ENCODE results near the gene FLT3LG.

The FLT3LG gene

GRCh38 chr19:49520705-49521319, 46.8 kb downstream of the FLT3LG start:
- no peak for DNase-seq

- DNase-seq = no peak
Observed at GRCh38 chr19:49524812-49525455, 50.9 kb downstream of the FLT3LG start.

- no peak for DNase-seq
Observed at GRCh38 chr19:49528211-49528771, 54.3 kb downstream of the FLT3LG start.

GRCh38 chr19:49530708-49531107, 56.7 kb downstream of the FLT3LG start:
- no peak for DNase-seq

- peak; percentile 15 for DNase-seq
Observed at GRCh38 chr19:49533551-49534488, 59.8 kb downstream of the FLT3LG start.

GRCh38 chr19:49534632-49535385, 60.8 kb downstream of the FLT3LG start:
- no peak for DNase-seq
